Natural killer cell treated with Interleukin-12 subunit alpha and Interleukin-12 subunit beta and Interleukin-15 and Interleukin-18, amount 100 ng/mL, for 72 hours (primary cell): ENCODE measurements around the gene CPNE7. TPM values are rescaled to one million over a fixed set of nuclear protein-coding genes. Genes with fewer than 3 reads are reported as not detected.
A peak's percentile ranks its signal among the peaks of the same experiment; 100 is the strongest.
"Not testable (repeated sequence)": the region's sequence is repeated elsewhere in the genome, so short reads cannot be mapped to it uniquely, and the experiment has no call there.

ENCODE experiments used
- ATAC-seq, 2 donors: fragments of 150-1000 bp; cut with Tn5 transposase in 1 of 2; sonication (Bioruptor Pico), chemical (Tn5 transposase) in 1 of 2; 2 replicates each; pipeline ENCODE4 v1.10.0; 2021
- DNase-seq: peaks from one replicate; pipeline ENCODE4 v3.0.0; 2022; ENCODE audit warnings: low spot score
- H3K27ac Mint-ChIP-seq, 2 donors: 1 replicate in 1 of 2; 2 replicates in 1 of 2; pipeline ENCODE4 v1.8.0; 2022; ENCODE audit warnings: mixed read lengths in 2 of 2, mild to moderate bottlenecking in 1 of 2, moderate library complexity in 1 of 2
- H3K27me3 Mint-ChIP-seq, 2 donors: 1 replicate in 1 of 2; 2 replicates in 1 of 2; pipeline ENCODE4 v1.8.0; 2022; ENCODE audit warnings: mixed read lengths in 2 of 2
- H3K36me3 Mint-ChIP-seq: one replicate; pipeline ENCODE4 v1.8.0; 2022; ENCODE audit warnings: mixed read lengths
- H3K4me1 Mint-ChIP-seq, 2 donors: 1 replicate in 1 of 2; 2 replicates in 1 of 2; pipeline ENCODE4 v1.8.0; 2022; ENCODE audit warnings: low read depth in 2 of 2, mixed read lengths in 2 of 2, mild to moderate bottlenecking in 1 of 2
- H3K4me3 Mint-ChIP-seq: one replicate; pipeline ENCODE4 v1.8.0; 2022; ENCODE audit warnings: mixed read lengths
- H3K9me3 Mint-ChIP-seq: 2 replicates; pipeline ENCODE4 v1.8.0; 2022; ENCODE audit warnings: mixed read lengths
- total RNA-seq, 2 donors: library from RNA; stranded (reverse); gene quantifications; one replicate each; pipeline ENCODE4 v1.2.3, GENCODE V29; 2022

Gene CPNE7
- total RNA-seq, 2 donors from 2014 or later, result 0.81 to 4.2 TPM

DNA sequence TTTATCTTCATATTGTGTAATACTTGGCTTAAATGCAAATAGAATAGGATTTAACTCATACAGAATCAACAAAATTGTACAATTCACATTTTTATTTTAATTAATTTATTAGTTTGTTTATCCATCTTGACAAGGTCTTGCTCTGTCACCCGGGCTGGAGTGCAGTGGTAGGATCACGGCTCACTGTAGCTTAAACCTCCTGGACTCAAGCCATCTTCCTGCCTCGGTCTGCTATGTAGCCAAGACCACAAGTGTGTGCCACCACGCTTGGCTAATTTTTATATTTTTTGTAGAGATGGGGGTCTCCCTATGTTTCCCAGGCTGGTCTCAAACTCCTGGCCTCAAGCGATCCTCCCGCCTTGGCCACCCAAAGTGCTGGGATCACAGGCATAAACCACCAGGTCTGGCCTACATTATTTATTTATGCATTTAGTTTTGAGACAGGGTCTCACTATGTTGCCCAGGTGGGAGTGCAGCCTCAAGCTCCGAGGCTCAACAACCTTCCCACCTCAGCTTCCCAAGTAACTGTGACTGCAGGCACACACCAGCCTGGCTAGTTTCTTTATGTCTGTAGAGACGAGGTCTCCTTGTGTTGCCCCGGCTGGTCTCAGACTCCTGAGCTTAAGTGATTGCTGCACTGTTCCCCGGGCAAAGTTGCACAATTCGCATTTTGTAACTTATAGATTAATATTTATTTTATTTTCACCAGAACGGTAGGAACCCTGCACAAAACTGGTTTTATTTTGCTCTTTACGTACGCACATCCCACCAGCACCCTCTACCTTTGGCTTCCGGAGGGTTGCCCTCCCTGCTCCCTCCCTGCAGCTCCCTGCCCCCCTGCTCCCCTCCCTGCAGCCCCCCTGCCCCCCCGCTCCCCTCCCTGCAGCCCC lies 42.8 kb downstream of the CPNE7 start:
- H3K4me3 Mint-ChIP-seq, result no peak overlapping the region
- H3K9me3 Mint-ChIP-seq, result peaks cover 3% of the 10 kb centered on the region
- H3K36me3 Mint-ChIP-seq, result no peaks in the 10 kb centered on the region
- H3K27me3 Mint-ChIP-seq, result peaks cover under 1 to 3% of the 10 kb centered on the region in 2 donors
- no peak for ATAC-seq
- DNase-seq, result no peak
- H3K4me1 Mint-ChIP-seq, result peaks cover 9 to 12% of the 10 kb centered on the region in 2 donors
- H3K27ac Mint-ChIP-seq, result no peak overlapping the region

DNA sequence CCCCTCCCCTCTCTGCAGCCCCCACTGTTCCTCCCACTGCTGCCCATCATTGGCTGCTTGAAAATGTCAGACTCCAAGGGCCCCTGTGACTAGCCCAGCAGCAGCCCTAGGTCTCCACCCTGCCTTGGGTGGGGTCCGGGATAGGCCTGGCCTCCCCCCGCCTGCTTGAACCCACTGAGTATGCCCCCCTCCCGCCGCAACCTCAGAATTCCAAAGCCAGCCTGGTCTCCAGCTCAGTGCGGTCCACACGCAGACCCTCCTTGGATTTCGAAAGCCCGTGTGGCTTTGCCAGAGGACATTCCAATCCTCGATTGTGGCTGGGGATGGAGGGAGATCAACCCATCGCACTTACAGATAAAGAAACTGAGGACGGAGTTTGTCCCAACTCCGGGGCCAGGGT lies 44.3 kb downstream of the CPNE7 start:
- DNase-seq, result no peak
- peaks cover 9 to 13% of the 10 kb centered on the region in 2 donors for H3K4me1 Mint-ChIP-seq
- peaks cover 3% of the 10 kb centered on the region for H3K9me3 Mint-ChIP-seq
- no peak overlapping the region for H3K4me3 Mint-ChIP-seq
- H3K27me3 Mint-ChIP-seq, result peaks cover 11 to 16% of the 10 kb centered on the region in 2 donors
- H3K27ac Mint-ChIP-seq, result no peak overlapping the region
- no peaks in the 10 kb centered on the region for H3K36me3 Mint-ChIP-seq
- no peak for ATAC-seq

DNA sequence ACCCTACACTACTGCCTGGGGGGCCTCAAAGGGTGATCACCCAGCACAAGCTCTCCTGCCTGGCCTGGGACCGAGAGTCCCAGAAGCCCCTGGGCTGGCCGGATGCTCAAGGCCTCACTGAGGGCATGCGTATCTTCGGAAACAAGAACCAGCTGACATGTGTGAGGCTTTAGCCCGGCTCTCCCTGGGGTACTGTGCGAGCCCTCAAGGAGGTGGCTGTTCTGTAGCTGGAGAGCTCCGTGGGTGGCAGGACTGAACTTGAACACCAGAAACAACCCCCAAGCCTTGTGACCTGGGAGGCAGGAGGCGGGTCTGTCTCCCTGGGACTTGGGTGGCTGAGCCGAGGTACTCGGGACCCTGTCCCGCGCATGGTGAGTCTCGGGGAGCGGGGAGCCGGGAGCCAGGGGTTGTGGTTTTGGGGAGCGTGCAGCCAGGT lies 44.9 kb downstream of the CPNE7 start:
- Mint-ChIP-seq H3K27me3 (peaks cover 17 to 21% of the 10 kb centered on the region in 2 donors), H3K36me3 (no peaks in the 10 kb centered on the region), H3K4me3 (no peak overlapping the region), H3K27ac (no peak overlapping the region), H3K4me1 (peaks cover 9 to 13% of the 10 kb centered on the region in 2 donors), H3K9me3 (peaks cover 3% of the 10 kb centered on the region)
- DNase-seq (no peak), ATAC-seq (no peak)

DNA sequence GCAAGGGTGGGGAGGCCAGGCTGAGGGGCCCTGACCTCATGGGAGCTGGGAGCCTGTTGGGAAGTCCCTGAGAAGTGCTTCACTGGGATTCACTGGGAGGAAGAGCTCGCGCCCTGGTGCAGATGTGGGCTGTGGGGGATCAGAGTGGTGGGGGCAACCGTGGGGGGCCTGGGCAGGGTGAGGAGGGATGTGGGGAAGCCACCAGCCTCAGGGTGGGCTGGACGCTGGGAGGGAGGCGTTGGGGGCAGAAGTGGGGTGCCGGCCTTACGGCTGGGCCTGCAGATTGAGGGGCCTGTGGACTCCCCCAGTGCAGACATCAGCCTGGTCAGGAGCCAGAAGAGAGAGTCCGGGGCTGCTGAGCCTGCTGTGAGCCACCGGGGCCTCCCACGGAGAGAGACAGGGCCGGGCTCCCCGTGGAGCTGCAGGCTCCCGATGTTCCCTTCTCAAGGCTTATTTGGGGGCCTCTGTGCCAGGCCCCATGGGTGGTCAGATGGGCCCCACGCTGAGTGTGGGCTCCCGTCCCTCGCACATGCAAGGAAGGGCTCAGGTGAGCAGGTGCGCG lies 45.7 kb downstream of the CPNE7 start:
- Mint-ChIP-seq H3K4me3 (no peak overlapping the region), H3K4me1 (peaks cover 7 to 12% of the 10 kb centered on the region in 2 donors), H3K27ac (no peak overlapping the region), H3K27me3 (peaks cover 17 to 21% of the 10 kb centered on the region in 2 donors), H3K36me3 (no peaks in the 10 kb centered on the region), H3K9me3 (peaks cover 3% of the 10 kb centered on the region)
- ATAC-seq (no peak), DNase-seq (no peak)

DNA sequence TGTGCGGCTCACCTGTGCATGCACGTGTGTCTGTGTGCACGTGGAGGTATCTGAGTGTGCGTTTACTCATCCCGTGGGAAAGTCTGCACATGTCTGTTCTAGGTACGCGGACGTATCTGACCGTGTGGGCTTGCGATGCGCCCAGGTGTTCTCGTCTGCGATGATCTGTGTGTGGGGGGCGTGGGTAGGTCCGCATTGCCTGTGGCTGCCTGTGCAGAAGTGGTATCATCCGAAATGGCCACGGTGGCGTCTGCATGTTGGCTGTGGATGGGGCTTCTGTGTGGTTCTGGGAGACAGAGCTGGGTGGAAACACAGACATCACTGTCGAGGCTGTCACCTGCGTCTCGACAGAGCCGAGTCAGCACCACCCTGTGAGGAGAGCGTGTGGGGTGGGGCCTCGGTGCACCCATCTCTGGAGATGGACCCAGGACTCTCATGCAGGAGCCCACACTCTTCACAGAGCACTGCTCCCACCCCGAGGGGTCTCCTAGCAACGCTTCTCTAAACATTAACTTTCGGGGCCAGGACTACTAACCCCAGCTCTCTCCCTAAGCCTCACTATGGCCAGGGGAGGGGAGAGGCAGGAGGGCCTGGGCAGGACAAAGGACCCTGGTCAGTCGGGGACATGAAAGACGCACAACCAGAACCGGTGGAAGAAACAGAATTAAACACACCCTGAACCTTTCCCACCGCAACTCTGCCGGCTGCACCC lies 46.3 kb downstream of the CPNE7 start:
- Mint-ChIP-seq H3K4me1 (peaks cover under 1 to 5% of the 10 kb centered on the region in 2 donors), H3K27ac (no peak overlapping the region), H3K36me3 (no peaks in the 10 kb centered on the region), H3K27me3 (peaks cover 17 to 21% of the 10 kb centered on the region in 2 donors), H3K4me3 (no peak overlapping the region), H3K9me3 (no peaks in the 10 kb centered on the region)
- peak in 1 of 2 donors; percentile 17 for ATAC-seq
- no peak for DNase-seq

DNA sequence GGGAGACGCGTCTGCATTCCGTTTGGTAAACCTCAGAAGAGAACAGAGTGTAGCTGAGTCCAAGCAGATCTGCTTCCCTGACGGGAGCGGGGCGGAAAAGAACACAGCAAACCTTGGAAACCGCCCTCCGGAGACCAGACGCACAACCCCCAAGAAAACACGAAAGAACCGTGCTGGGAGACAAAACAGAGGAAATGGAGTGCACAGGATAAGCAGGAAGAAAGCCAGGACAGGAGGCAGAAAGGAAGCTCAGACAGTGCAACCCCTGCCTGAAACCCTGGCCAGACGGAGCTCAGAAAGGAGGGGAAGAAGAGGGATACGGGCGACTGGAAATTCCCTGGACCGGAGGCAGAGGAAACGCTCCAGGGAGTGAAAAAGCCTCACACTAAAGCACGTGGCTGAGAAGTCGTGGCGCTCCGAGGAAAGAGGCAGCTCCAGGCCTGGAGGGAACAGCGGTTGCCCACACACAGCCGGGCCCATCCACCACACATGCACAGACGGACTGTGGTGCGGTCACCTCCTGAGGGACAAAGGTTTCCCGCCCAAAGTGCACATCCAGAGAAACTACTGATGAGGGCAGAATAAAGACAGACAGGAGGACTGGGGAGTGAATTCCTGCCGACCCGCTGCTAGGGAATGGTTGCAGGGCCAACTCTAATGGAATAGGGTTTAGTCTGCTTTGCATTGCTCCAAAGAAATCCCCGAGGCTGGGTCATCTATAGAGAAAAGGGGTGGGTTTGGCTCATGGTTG lies 48.1 kb downstream of the CPNE7 start:
- H3K27ac Mint-ChIP-seq, result no peak overlapping the region
- no peak for DNase-seq
- no peaks in the 10 kb centered on the region for H3K36me3 Mint-ChIP-seq
- no peak for ATAC-seq
- H3K4me1 Mint-ChIP-seq, result peaks cover 0 to 2% of the 10 kb centered on the region in 2 donors
- peaks cover 17 to 21% of the 10 kb centered on the region in 2 donors for H3K27me3 Mint-ChIP-seq
- no peaks in the 10 kb centered on the region for H3K9me3 Mint-ChIP-seq
- no peak overlapping the region for H3K4me3 Mint-ChIP-seq

DNA sequence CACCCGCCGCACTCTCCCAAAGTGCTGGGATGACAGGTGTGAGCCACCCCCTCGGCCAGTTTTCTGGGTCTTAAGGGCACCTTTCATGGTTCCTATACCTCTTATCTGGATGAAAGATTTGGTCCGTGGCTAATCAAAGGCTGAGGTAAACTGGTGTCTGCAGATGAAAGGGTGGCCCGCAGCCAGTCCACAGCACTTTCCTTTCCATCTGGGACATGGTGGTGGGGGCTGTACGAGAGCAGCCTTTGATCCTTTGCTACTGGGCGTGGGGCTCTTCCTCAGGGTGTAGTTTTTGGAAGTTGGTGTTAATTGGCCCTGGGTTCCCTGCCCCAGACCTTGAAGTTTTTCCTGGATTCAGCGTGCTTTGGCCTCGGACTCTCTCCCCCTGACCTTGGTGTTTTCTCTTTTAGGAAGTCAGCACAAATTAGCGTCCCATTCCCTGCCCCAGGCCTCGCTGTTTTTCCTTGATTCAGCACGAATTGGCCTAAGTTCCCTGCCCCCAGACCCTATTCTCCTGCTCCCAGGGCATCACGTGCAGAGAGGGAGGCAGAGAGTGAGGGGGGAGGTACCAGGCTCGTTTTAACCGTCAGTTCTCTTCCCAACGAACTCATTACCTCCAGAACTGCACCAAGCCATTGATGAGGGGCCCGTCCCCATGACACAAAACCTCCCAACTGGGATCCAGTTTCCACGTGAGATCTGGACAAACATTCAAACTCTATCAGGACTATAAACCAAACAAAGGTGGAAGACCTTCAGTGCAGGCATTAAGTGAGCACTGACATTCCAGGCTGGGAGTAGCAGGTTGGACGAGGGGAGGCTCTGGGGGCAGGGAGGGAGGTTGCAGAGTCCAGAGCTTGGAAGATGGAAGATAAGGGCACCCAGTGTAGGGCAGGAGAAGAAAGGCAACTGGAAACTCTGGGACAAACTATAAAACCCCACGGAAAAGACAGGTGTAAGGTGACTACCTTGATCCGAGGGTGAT lies 49.5 kb downstream of the CPNE7 start:
- Mint-ChIP-seq H3K4me1 (peaks cover 0 to 2% of the 10 kb centered on the region in 2 donors), H3K9me3 (no peaks in the 10 kb centered on the region), H3K36me3 (no peaks in the 10 kb centered on the region), H3K27ac (no peak overlapping the region), H3K4me3 (no peak overlapping the region), H3K27me3 (peaks cover 17 to 21% of the 10 kb centered on the region in 2 donors)
- ATAC-seq (no peak), DNase-seq (no peak)

DNA sequence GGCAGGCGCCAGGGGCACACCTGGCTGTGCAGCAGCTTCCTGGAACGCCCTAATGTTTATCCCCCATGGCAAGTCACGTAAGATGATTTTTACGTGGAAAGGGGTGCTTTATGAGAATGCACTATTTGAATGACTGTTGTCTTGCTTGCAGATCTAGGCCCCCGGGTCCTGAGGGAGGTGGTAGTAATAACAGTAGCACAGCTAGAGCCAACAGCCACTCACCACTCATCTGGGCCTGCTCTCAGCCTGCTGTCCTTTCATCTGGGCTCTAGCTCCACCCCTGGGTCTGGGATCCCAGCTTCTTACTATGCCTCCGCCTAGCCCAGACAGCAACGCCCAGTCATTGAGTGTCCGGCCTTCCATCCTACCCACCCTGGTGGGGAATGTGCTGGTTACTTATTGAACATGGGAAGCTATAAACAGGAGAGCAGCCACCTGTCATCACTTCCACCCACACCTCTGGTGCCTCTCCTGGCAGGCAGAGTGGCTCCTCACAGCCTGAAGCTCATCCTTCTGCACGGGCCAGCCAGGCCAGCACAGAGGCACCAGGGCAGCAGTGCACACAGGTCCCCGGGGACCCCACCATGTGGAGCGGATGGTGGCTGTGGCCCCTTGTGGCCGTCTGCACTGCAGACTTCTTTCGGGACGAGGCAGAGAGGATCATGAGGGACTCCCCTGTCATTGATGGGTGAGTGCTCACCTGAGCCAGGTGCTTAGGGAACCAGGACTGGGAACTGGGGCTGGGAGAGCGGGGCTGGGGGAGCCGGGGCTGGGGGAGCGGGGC lies 54.5 kb downstream of the CPNE7 start:
- Mint-ChIP-seq H3K9me3 (no peaks in the 10 kb centered on the region), H3K36me3 (no peaks in the 10 kb centered on the region), H3K4me3 (no peak overlapping the region), H3K27ac (no peak overlapping the region), H3K4me1 (no peaks in the 10 kb centered on the region), H3K27me3 (peaks cover 4% of the 10 kb centered on the region in 2 donors)
- no peak for DNase-seq
- no peak for ATAC-seq

DNA sequence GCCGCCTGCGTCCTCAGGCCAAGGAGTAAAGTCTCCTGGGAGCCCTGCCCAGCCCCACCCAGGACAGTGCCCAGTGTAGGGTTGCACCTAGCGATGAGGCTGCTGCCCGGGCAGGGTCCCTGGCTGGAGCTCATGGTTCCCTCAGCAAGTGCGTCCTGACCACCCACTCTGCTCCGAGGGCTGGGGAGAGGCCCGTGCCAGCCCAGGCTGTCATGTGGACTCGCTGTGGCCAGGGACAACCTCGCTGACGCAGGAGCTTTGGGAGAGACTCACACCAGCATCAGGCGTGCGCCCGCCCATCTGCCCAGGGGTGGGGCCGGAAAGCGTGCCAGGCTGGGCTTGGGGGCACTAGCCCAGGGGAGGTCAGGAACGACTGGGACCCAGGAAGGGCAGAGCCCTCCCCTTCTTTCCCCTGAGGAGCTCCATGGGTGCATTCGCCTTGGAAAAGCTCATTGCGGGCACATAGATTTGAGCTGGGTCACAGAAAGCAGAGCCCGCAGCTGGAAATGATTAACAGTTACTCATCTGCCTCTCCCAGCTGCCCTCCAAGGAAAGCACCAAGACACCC lies 57.6 kb downstream of the CPNE7 start:
- Mint-ChIP-seq H3K27ac (no peak overlapping the region), H3K36me3 (no peaks in the 10 kb centered on the region), H3K4me3 (no peak overlapping the region), H3K9me3 (no peaks in the 10 kb centered on the region), H3K4me1 (no peaks in the 10 kb centered on the region), H3K27me3 (no peaks in the 10 kb centered on the region)
- DNase-seq (no peak), ATAC-seq (peak; percentile 21 to 26)

DNA sequence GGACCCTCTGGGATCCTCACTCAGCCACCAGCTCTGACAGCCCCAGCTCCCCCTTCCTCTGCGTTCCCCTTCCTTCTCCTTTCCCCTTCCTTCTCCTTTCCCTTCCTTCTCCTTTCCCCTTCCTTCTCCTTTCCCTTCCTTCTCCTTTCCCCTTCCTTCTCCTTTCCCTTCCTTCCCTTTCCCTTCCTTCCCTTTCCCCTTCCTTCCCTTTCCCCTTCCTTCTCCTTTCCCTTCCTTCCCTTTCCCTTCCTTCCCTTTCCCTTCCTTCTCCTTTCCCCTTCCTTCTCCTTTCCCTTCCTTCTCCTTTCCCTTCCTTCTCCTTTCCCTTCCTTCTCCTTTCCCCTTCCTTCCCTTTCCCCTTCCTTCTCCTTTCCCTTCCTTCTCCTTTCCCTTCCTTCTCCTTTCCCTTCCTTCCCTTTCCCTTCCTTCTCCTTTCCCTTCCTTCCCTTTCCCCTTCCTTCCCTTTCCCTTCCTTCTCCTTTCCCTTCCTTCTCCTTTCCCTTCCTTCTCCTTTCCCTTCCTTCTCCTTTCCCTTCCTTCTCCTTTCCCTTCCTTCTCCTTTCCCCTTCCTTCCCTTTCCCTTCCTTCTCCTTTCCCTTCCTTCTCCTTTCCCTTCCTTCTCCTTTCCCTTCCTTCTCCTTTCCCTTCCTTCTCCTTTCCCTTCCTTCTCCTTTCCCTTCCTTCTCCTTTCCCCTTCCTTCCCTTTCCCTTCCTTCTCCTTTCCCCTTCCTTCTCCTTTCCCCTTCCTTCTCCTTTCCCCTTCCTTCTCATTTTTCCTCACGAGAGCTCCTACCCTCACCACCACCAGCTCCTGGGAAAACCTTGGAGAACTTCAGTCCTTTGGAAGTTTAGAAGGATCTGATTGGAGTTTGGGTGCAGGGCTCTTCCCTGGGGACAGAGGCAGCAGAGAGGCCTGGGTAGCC lies 59.2 kb downstream of the CPNE7 start:
- H3K36me3 Mint-ChIP-seq, DNase-seq, ATAC-seq, H3K4me3 Mint-ChIP-seq, H3K27ac Mint-ChIP-seq, H3K4me1 Mint-ChIP-seq, H3K9me3 Mint-ChIP-seq, H3K27me3 Mint-ChIP-seq: not testable (repeated sequence)

DNA sequence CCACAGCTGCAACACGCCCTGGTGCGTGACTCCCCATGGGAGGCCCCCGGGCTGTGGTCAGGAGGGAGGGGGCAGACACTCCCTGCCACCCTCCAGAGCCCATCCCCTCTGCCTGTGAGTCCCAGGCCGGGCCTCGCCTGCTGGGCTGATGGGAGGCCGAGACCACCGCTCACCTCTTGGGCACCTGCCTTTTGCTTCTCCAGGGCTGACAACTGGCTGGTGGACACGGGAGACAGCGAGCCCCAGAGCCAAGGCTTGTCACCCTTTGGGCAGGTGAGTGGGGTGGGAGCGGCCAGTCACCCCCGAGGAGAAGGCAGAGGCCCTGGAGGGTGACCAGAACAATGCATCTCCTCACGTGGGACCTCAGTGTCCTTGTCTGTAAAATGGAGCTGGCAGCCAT lies 61.1 kb downstream of the CPNE7 start:
- Mint-ChIP-seq H3K9me3 (no peaks in the 10 kb centered on the region), H3K4me1 (peaks cover 7 to 9% of the 10 kb centered on the region in 2 donors), H3K36me3 (no peaks in the 10 kb centered on the region), H3K27ac (no peak overlapping the region), H3K4me3 (no peak overlapping the region), H3K27me3 (no peaks in the 10 kb centered on the region)
- DNase-seq (no peak), ATAC-seq (no peak)
